Measurements from ENCODE around the gene RANGAP1. TPM values are rescaled to one million over a fixed set of nuclear protein-coding genes. Genes with fewer than 3 reads are reported as not detected.

Gene RANGAP1
- total RNA-seq, 4 donors from 2014 or later: 42.0 to 78.7 (median 60.3) TPM

DNA sequence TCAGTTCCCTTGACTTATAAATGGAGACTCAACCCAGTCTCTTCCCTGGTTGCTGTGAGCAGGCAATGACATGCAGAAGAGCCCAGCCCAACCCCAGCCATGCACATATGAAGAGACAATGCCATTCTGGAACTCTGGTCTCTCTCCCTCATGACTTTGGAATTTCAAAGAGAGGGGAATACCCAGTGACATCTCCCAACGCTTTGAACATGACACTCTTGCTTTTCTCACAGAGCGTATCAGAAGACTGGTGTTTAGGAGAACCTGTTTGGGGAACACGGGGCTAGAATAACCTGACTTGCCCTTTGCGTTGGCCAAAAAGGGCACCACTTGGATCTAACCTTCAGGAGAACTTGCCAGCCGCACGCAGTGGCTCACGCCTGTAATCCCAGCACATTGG lies 12.9 kb downstream of the RANGAP1 start:
- DNase-seq (ENCODE audit: low spot score in 2 of 2): no peak
- Histone ChIP-seq H3K9me3 (no peaks in the 10 kb centered on the region), H3K4me3 (no peak overlapping the region), H3K27me3 (no peaks in the 10 kb centered on the region), H3K27ac (no peak overlapping the region), H3K4me1 (peaks cover 0 to 4% (median 0%) of the 10 kb centered on the region in 4 donors), H3K36me3 (peaks cover 0 to 100% (median 26%) of the 10 kb centered on the region in 3 donors)
- TF ChIP-seq POLR2A (IDR thresholded peaks at IDR 0.05): no peak
- no peak for TF ChIP-seq EP300 (IDR thresholded peaks at IDR 0.05)
- TF ChIP-seq, protein P1, sequence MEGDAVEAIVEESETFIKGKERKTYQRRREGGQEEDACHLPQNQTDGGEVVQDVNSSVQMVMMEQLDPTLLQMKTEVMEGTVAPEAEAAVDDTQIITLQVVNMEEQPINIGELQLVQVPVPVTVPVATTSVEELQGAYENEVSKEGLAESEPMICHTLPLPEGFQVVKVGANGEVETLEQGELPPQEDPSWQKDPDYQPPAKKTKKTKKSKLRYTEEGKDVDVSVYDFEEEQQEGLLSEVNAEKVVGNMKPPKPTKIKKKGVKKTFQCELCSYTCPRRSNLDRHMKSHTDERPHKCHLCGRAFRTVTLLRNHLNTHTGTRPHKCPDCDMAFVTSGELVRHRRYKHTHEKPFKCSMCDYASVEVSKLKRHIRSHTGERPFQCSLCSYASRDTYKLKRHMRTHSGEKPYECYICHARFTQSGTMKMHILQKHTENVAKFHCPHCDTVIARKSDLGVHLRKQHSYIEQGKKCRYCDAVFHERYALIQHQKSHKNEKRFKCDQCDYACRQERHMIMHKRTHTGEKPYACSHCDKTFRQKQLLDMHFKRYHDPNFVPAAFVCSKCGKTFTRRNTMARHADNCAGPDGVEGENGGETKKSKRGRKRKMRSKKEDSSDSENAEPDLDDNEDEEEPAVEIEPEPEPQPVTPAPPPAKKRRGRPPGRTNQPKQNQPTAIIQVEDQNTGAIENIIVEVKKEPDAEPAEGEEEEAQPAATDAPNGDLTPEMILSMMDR (IDR thresholded peaks at IDR 0.05): no peak
- WGBS, 2 donors: 92 to 93% methylated on average over 7 of the region's 7 CpGs

DNA sequence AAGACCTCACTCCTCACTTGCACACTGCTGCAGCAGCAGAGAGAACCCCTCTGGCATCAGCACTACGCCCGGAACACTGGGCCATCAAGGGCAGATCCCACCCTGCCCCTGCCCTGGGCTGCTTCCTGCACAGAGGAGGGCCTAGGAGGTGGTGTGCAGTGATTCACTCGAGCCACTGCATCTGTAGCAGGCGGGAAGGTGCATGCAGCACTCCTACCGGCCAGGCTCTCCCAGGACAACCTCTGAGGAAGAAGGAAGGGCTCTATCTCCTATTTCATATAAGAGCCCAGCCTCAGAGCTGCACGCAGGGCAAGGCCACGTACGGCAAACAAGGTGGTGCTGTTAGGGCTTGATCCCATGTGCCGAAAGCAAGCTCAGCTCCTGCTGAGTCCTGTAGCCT lies 14.2 kb downstream of the RANGAP1 start:
- no peak for DNase-seq (ENCODE audit: low spot score in 2 of 2)
- no peaks in the 10 kb centered on the region for H3K27me3 ChIP-seq

DNA sequence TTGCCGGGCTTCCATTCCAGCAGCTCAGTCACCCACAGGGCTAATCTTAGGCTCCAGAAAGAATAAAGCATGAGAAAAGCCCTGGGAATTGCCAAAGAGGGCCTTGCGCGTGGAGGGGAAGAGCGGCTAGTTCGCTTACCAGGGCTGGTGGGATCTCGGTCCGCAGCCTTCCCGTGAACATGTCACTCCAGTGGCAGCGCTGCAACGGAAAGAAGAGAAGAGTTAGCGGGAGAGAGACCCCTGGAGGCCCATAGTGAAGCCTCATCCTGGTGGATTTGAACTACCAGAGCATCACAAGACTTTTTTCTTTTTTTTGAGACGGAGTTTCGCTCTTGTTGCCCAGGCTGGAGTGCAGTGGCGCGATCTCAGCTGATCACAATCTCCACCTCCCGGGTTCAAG lies 18.0 kb downstream of the RANGAP1 start:
- Histone ChIP-seq H3K9me3 (no peaks in the 10 kb centered on the region), H3K4me3 (no peak overlapping the region), H3K27me3 (no peaks in the 10 kb centered on the region), H3K4me1 (no peaks in the 10 kb centered on the region), H3K36me3 (peaks cover 0 to 100% (median 21%) of the 10 kb centered on the region in 3 donors), H3K27ac (no peak overlapping the region)
- no peak for DNase-seq (ENCODE audit: low spot score in 2 of 2)
- TF ChIP-seq EP300 (IDR thresholded peaks at IDR 0.05) (no peak), POLR2A (IDR thresholded peaks at IDR 0.05) (no peak)
- TF ChIP-seq, protein P1 (IDR thresholded peaks at IDR 0.05): no peak
- 96 to 97% methylated on average over 16 of the region's 16 CpGs for WGBS, 2 donors

More for the DNA sequence above, 14.2 kb downstream of the RANGAP1 start:
- H3K4me3 ChIP-seq: no peak overlapping the region
- TF ChIP-seq, protein P1 (IDR thresholded peaks at IDR 0.05): no peak
- TF ChIP-seq POLR2A (IDR thresholded peaks at IDR 0.05): no peak
- no peak for TF ChIP-seq EP300 (IDR thresholded peaks at IDR 0.05)
- H3K36me3 ChIP-seq: peaks cover 0 to 100% (median 34%) of the 10 kb centered on the region in 3 donors
- H3K27ac ChIP-seq: no peak overlapping the region
- WGBS, 2 donors: 89 to 92% methylated on average over 6 to 9 of the region's 9 CpGs
- H3K4me1 ChIP-seq: peaks cover 0 to 4% (median 0%) of the 10 kb centered on the region in 4 donors
- no peaks in the 10 kb centered on the region for H3K9me3 ChIP-seq

DNA sequence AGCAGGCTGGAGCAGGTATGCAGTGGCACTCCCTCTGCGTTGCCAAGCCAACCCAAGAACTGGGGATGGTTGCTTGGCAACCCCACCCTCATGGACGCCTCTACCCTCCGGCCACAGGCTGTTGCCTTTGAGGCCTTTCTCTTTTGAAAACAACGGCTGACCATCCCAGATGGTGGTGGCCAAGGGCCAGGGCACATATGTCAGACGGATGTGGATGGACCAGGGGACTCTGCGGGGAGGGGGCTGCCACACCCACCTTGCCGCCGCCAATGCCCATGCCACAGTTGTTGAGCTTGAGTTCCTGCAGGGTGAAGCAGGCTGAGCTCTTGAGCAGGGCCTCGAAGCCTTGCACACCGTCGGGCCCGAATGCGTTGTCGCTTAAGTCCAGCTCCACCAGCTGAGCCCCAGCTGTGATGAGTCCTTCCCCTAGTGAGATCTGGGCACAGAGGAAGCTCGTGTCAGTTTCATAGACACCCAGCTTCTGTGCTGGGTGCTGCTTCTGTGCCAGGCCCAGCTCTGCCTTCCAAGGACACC lies 21.5 kb downstream of the RANGAP1 start:
- Histone ChIP-seq H3K4me3 (no peak overlapping the region), H3K4me1 (no peaks in the 10 kb centered on the region), H3K27me3 (no peaks in the 10 kb centered on the region), H3K27ac (no peak overlapping the region), H3K9me3 (no peaks in the 10 kb centered on the region), H3K36me3 (peaks cover 0 to 100% (median 8%) of the 10 kb centered on the region in 3 donors)
- TF ChIP-seq, protein P1 (IDR thresholded peaks at IDR 0.05): no peak
- no peak for TF ChIP-seq EP300 (IDR thresholded peaks at IDR 0.05)
- no peak for TF ChIP-seq POLR2A (IDR thresholded peaks at IDR 0.05)
- DNase-seq (ENCODE audit: low spot score in 2 of 2): no peak
- WGBS, 2 donors: 89 to 93% methylated on average over 11 to 15 of the region's 15 CpGs

DNA sequence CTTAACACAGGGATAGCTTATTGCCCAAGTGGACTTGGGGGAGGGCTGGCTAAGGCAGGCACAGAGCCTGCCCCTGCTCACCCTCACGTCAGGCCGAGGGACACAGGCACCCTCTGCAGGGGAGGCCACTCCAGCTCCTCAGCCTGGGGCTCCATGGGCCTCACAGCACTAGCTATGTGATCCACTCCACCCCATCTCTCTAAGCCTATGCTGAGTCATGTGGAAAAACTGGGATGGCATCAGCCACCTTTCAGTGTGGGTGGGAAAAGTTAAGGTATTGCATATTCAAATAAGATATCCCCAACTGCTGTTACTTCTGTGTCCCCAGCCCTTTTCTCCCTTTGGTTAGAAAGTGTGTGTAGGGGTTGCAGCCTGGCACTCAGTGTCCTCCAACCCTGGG lies 22.3 kb downstream of the RANGAP1 start:
- Histone ChIP-seq H3K27ac (no peak overlapping the region), H3K4me1 (no peaks in the 10 kb centered on the region), H3K36me3 (peaks cover 0 to 100% (median 8%) of the 10 kb centered on the region in 3 donors), H3K4me3 (no peak overlapping the region), H3K27me3 (no peaks in the 10 kb centered on the region), H3K9me3 (no peaks in the 10 kb centered on the region)
- 92 to 100% methylated on average over 1 to 2 of the region's 2 CpGs for WGBS, 2 donors
- DNase-seq (ENCODE audit: low spot score in 2 of 2): no peak
- TF ChIP-seq EP300 (IDR thresholded peaks at IDR 0.05): no peak
- TF ChIP-seq, protein P1 (IDR thresholded peaks at IDR 0.05): no peak
- no peak for TF ChIP-seq POLR2A (IDR thresholded peaks at IDR 0.05)
